Stimulated activated CD8-positive, alpha-beta memory T cell treated with anti-CD3 and anti-CD28 coated beads, Interleukin-7, amount 100 ng/mL, for 48 hours (primary cell): Measurements from ENCODE around the gene UPF3B.
A peak's percentile ranks its signal among the peaks of the same experiment; 100 is the strongest.
"Not testable (repeated sequence)": the region's sequence is repeated elsewhere in the genome, so short reads cannot be mapped to it uniquely, and the experiment has no call there.

Source experiments
- DNase-seq, 2 donors: peaks; one replicate each; pipeline ENCODE4 v3.0.0-alpha.2; 2020; ENCODE audit warnings: low read depth in 1 of 2; ENCODE audit errors: extremely low read depth in 1 of 2

The UPF3B gene

DNA sequence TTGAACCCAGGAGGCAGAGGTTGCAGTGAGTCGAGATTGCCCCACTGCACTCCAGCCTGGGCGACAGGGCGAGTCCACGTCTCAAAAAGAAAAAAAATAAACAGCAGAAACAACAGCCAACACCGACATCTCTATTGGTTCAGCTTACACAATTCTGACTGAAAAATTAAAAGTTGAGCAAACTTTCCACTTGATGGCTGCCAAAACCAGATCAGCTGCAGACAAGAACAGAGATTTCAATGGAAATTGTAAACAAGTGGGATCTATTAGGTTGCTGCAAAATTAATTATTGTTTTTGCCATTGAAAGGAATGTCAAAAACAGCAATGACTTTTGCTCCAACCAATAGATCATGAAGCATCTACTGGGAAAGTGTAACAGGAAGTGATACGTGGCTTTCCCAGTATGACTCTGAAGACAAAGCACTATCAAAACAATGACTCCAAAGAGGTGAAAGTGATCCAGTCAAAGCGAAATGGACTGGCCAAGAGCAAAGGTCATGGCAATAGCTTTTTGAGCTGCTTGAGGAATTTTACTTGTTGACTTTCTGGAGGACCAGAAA is 26.3 kb downstream of the UPF3B start:
- DNase-seq = no peak

DNA sequence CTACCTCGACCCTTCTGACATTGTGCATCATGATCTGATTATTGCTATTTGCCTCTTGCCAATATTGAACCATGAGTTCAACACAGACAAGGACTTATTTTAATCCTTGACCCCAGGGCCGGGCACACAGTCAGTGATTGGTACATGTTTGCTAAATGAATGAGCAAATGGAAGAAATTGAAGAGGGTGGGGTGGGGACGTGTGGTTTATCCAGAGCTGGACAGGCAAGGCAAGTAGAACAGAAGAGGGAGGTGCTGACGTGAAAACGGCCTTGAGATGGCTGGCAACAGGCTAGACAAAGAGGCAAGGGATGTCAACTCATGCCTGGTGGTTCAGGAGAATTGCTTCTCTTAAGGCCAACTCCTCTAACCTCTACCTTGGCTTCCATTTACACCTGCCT is 28.5 kb downstream of the UPF3B start:
- not testable (repeated sequence) for DNase-seq

DNA sequence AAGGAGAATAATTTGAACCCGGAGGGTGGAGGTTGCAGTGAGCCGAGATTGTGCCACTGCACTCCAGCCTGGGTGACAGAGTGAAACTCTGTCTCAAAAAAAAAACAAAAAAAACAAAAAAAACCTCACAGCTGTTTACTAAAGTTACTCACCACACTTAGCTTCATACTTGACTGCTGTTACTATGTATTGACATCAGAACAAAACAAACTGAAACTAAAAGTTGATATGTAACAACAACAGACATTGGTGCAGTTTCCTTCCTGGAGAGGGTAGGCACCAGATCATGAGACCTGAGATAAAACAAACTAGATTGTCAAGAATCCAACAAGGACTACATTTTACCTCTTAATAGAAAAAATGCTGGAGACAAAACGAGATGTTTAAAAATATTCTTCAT is 31.1 kb downstream of the UPF3B start:
- not testable (repeated sequence) for DNase-seq

DNA sequence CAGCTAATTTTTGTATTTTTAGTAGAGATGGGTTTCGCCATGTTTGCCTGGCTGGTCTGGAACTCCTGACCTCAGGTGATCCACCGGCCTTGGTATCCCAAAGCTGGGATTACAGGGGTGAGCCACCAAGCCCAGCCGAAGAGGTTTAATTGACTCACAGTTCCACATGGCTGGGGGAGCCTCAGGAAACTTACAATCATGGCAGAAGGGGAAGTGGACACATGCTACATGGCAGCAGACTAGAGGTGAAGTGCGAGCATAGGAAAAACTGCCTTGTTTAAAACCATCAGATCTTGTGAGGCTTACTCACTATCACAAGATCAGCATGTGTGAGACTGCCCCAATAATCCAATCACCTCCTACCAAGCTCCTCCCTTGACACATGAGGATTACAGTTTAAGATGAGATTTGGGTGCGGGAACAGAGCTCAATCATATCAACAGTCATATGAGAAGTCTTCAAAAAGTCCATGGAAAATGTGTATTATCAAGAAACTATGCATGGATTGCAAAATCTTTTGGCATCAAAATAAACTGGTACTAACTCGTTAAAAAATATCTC is 35.6 kb downstream of the UPF3B start:
- DNase-seq = no peak

DNA sequence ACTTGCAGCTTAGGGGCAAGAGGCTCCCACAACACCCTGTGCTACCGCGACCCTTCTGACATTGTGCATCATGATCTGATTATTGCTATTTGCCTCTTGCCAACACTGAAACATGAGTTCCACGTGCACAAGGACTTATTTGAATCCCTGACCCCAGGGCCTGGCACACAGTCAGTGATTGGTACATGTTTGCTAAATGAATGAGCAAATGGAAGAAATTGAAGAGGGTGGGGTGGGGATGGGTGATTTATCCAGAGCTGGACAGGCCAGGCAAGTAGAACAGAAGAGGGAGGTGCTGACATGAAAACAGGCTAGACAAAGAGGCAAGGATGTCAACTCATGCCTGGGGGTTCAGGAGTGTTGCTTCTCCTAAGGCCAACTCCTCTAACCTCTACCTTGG is 36.5 kb downstream of the UPF3B start:
- no peak for DNase-seq

DNA sequence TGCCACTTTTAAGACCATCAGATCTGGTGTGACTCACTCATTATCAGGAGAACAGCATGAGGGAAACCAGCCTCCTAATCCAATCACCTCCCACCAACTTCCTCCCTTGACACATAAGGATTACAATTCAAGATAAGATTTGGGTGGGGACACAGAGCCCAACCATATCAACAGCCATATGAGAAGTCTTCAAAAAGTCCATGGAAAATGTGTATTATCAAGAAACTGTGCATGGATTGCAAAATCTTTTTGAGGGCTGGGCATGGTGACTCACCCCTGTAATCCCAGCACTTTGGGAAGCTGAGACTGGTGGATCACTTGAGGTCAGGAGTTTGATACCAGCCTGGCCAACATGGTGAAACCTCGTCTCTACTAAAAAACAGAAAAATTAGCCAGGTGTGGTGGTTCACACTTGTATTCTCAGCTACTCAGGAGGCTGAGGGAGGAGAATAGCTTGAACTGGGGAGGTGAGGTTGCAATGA is 43.5 kb downstream of the UPF3B start:
- DNase-seq = no peak

DNA sequence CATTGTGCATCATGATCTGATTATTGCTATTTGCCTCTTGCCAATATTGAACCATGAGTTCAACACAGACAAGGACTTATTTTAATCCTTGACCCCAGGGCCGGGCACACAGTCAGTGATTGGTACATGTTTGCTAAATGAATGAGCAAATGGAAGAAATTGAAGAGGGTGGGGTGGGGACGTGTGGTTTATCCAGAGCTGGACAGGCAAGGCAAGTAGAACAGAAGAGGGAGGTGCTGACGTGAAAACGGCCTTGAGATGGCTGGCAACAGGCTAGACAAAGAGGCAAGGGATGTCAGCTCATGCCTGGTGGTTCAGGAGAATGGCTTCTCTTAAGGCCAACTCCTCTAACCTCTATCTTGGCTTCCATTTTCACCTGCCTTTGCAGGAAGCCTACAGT is 44.3 kb downstream of the UPF3B start:
- not testable (repeated sequence) for DNase-seq

DNA sequence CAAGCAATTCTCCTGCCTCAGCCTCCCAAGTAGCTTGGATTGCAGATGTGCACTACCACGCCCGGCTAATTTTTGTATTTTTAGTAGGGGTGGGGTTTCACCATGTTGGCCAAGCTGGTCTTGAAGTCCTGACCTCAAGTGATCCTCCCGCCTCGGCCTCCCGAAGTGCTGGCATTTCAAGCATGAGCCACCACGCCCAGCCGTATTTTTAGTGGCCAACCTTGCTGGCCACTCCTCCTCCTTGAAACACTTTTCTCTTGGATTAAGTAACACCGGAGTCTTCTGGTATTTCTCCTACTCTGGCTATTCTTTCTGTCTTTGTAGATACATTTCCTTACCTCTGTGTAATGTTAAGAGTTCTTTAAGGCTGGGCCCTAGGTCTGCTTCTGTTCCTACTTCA is 50.2 kb downstream of the UPF3B start:
- no peak for DNase-seq

DNA sequence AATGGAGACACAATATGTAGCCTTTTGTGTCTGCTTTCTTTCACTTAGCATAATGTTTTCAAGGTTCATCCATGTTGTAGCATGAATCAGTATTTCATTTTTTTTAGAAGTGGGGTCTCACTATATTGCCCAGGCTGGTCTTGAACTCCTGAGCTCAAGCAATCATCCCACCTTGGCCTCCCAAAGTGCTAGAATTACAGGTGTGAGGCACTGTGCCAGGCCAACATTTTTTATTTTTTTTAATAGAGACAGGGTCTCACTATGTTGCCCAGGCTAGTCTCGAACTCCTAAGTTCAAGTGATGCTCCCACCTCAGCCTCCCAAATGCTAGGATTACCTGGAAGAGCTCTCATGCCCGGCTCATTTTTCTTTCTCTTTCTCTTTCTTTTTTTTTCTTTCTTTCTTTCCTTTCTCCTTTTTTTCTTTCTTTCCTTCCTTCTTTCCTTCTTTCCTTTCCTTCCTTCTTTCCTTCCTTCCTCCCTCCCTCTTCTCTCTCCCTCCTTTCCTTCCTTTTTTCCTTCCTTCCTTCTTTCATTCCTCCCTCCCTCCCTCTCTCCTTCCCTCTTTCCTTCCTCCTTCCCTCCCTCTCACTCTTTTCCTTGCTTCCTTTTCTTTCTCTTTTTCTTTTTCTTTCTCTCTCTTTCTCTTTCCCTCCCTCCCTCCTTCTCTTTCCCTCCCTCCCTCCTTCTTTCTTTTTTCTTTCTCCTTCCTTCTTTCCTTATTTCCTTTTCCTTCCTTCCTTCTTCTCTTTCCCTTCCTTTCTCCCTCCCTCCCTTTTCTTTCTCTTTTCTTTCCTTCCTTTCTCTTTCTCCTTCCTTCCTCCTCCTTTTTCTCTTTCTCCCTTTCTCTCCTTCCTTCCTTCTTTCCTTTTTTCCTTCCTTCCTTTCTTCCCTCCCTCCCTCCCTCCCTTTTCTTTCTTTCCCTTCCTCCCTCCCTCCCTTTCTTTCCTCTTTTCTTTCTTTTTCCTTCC is 51.2 kb downstream of the UPF3B start:
- DNase-seq = no peak

DNA sequence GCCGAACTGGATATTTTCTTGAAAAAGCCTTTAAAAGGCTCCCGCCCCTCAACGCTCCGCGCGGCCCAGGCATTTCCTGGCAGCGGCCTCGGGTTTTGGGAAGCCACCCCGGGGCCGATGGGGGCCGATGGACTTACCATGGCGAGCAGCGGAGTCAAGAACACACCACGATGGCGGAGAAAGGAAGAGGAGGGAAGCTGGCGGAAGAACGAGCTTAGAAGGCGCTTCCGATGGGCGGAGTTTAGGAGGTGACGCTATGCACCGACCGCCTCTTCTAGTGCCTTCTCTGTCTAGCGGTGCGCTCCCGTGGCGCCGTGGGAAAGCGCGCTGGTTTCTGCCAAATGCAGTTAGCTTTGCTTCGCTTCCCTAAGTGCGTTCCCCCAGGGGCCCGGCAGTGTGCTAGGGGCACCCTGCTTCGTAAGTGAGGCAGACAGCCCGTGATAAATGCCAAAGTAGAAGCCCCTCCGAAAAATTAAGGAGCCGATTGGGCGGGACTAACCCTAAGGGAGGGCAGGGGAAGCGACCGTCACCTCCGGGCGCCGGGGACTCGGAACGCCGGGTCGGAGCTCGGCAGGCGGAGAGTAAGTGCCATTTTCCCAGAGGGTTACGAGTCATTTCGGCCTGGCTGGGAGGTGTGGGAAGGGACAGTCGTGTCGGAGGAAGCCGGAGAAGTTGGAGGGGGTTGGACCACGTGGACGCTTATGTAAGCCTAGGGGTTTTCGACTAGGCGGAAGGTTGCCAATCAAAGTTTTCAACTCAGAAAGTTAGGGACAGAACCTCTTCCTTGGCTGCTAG is 61.1 kb downstream of the UPF3B start, which contains the start of gene RPL39:
RPL39 (minus strand) TSS at position 194 of the 795 bp plus-strand sequence; CDS start at position 140, 54 bp downstream.
- peak; percentile 56 to 77 for DNase-seq

DNA sequence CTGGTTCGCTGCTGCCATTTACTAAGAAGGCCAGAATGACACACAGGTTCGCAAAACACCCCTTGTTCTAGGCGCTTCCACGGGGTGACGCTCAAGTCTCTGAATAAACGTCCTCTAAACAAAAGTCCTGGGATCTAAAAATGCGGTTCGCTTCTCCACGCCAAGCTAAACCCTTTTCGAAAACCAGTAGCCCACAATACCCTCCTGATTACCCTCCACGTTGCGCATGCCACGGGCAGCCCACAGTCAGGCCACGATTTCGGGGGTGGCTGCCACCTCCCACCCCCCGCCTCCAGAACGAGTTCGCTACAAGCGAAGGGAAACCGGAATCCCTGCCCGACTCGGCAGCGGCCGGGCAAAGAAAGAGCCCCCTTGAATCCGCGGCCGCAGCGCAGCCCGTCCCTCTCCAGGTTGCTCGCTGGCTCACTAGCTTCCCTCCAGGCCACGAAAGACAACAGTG is 61.8 kb downstream of the UPF3B start:
- peak; percentile 5 to 8 for DNase-seq

DNA sequence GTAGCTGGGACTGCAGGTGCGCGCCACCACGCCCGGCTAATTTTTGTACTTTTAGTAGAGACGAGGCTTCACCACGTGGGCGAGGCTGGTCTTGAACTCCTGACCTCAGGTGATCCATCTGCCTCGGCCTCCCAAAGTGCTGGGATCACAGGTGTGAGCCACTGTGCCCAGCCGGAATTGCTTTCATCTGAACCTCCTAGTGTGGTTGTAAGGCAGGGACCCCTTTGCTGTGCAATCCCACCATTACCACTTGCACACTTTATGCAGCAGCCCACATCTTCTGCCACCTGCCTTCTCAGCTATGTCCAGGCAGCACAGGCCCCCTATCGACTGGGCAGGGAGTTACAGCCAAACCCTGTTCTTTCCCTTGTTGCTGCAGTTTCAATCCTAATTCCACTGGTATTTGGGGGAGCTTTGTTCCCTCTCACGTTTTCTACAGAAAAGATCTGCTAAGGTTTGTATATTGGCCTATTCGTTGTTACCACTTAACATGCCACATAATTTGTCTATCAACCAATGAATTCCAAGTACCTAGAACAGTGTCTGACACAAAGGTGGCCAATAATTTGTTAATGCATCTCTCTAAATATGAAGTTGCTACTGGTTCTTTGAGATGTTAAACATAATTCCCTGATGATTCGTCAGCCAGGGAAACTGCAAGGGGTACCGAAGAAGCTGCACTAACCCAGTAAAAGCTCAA is 67.9 kb downstream of the UPF3B start:
- peak in 1 of 2 donors; percentile 14 for DNase-seq
